Suprapubic skin (tissue), 4 donors: Measurements from ENCODE around the gene GCC1. TPM values are rescaled to one million over a fixed set of nuclear protein-coding genes. Genes with fewer than 3 reads are reported as not detected.

Source experiments
- DNase-seq, 2 donors: peaks; one replicate each; pipeline ENCODE4 v3.0.0-alpha.2; 2019; ENCODE audit warnings: low spot score in 2 of 2
- H3K27ac ChIP-seq: fragments of 200-600 bp; sonication (generic); one replicate; pipeline ENCODE4 v1.5.1; 2019
- H3K27me3 ChIP-seq: fragments of 200-600 bp; sonication (generic); one replicate; pipeline ENCODE4 v1.5.1; 2019
- H3K36me3 ChIP-seq: fragments of 200-600 bp; sonication (generic); one replicate; pipeline ENCODE4 v1.5.1; 2019
- H3K4me1 ChIP-seq: fragments of 200-600 bp; sonication (generic); one replicate; pipeline ENCODE4 v1.5.1; 2019
- H3K4me3 ChIP-seq: fragments of 200-600 bp; sonication (generic); one replicate; pipeline ENCODE4 v1.5.1; 2019; ENCODE audit warnings: mild to moderate bottlenecking
- H3K9me3 ChIP-seq: fragments of 200-600 bp; sonication (generic); one replicate; pipeline ENCODE4 v1.5.1; 2019
- CTCF ChIP-seq, 2 donors: fragments of 200-600 bp in 1 of 2; fragments of 450-650 bp in 1 of 2; sonication (generic) in 1 of 2; IDR thresholded peaks; one replicate each; pipeline ENCODE4 v1.5.1; 2016 to 2019; ENCODE audit warnings: antibody characterized with exemption in 2 of 2, mild to moderate bottlenecking in 1 of 2, moderate library complexity in 1 of 2
- EP300 ChIP-seq: sonication (generic); formaldehyde crosslinking; IDR thresholded peaks from one replicate; pipeline ENCODE4 v1.6.1; 2017; ENCODE audit warnings: antibody characterized with exemption
- POLR2A ChIP-seq, 2 donors: fragments of 450-650 bp; IDR thresholded peaks; one replicate each; pipeline ENCODE4 v1.6.1; 2017; ENCODE audit warnings: antibody characterized with exemption in 2 of 2, mild to moderate bottlenecking in 2 of 2, moderate library complexity in 2 of 2
- POLR2AphosphoS5 ChIP-seq, 3 donors: sonication (generic); formaldehyde crosslinking; IDR thresholded peaks; one replicate each; pipeline ENCODE4 v1.6.1; 2017; ENCODE audit warnings: antibody characterized with exemption in 3 of 3
- WGBS: methylation state at CpG from one replicate; pipeline ENCODE4 v1.1.5; 2018; 5-methylcytosine and 5-hydroxymethylcytosine counted together
- total RNA-seq, 4 donors: library from RNA; depleted of rRNA; stranded (reverse); fragments of >200 nt; gene quantifications; one replicate each; pipeline ENCODE4 v1.1.0, GENCODE V29; 2016

Gene GCC1
- total RNA-seq, 4 donors from 2014 or later = 17.8 to 27.7 (median 20.5) TPM

DNA sequence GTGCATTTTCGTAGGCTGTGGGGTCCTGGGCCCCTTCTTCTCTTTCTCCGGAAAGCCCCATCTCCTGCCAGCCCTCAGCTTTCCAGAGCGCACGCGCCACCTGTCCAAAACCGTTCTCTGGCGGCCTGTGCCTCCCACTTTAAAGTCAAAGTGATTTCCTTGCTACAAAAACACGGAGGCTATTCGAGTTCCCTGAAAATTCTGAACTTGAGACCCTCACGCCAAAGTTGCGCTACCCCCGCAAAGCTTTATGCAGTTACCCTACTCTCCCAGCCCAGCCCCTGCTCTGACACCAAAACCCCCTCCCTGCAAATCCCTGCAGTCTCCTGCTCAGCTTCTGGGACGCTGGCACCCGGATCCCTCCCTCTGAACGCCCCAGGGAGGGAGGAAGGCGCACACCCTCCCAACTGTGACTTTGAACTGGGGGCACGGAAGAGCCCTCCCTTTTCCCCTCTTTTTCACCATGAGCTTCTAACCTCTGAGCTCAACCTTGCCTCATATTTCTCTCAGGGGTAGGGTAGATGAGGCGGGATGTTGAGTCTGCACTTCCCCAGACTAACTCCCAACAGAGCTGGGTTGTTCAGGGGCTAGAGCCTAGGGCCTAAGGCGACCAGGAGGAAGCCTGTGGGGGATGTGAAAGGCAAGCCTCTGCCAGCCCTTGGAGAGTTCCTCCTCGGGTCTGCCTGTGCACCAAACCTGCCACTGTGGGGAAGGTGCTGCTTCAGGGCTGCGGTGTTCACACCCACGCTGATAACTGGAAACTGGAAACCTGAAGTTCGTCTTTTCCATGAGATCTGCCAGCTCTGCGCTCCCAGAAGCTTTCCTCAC lies 35.2 kb upstream of the GCC1 start:
- TF ChIP-seq POLR2A (IDR thresholded peaks at IDR 0.05) (no peak), EP300 (no peak), CTCF (IDR thresholded peaks at IDR 0.05) (no peak), POLR2AphosphoS5 (IDR thresholded peaks at IDR 0.05) (no peak)
- WGBS = 3% methylated on average over 23 of the region's 24 CpGs
- Histone ChIP-seq H3K4me3 (no peak overlapping the region), H3K4me1 (peaks cover 4% of the 10 kb centered on the region), H3K27me3 (peaks cover 53% of the 10 kb centered on the region), H3K27ac (no peak overlapping the region), H3K9me3 (no peaks in the 10 kb centered on the region), H3K36me3 (no peaks in the 10 kb centered on the region)
- DNase-seq = no peak

GRCh38 chr7:127619681-127620405 lies 34.4 kb upstream of the GCC1 start:
- Histone ChIP-seq H3K4me3 (no peak overlapping the region), H3K36me3 (no peaks in the 10 kb centered on the region), H3K4me1 (peaks cover 4% of the 10 kb centered on the region), H3K9me3 (no peaks in the 10 kb centered on the region), H3K27me3 (peaks cover 61% of the 10 kb centered on the region), H3K27ac (no peak overlapping the region)
- DNase-seq = no peak
- 10% methylated on average over 23 of the region's 27 CpGs for WGBS
- TF ChIP-seq POLR2AphosphoS5 (IDR thresholded peaks at IDR 0.05) (no peak), EP300 (no peak), POLR2A (IDR thresholded peaks at IDR 0.05) (no peak)

DNA sequence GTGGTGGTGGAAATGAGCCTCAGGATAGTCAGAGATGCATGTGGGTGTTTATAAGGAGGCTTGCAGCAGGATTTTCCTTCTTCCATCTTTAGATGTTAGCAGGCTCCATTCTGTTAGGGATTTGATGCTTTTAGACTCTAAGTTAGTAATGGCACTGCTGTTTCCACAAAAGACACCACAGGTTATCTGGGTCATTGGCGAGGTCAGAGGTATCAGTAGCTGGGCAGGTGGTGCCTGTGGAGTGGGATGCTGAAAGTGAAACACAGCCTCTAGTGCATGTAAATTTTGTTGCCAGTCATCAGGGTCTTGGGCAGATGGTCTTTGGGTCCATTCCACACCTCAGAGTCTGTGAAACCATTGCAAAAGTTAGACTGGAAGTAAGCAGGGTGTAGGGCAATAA lies 33.4 kb upstream of the GCC1 start:
- no peak overlapping the region for H3K4me3 ChIP-seq
- H3K27ac ChIP-seq = no peak overlapping the region
- H3K9me3 ChIP-seq = no peaks in the 10 kb centered on the region
- WGBS = 85% methylated on average over 1 of the region's 1 CpG
- H3K4me1 ChIP-seq = peaks cover 4% of the 10 kb centered on the region
- no peaks in the 10 kb centered on the region for H3K36me3 ChIP-seq
- TF ChIP-seq POLR2AphosphoS5 (IDR thresholded peaks at IDR 0.05) (no peak), POLR2A (IDR thresholded peaks at IDR 0.05) (no peak)
- H3K27me3 ChIP-seq = peaks cover 70% of the 10 kb centered on the region
- no peak for DNase-seq

- Histone ChIP-seq H3K4me3 (no peak within 1 kb of the TSS), H3K36me3 (no peaks in the 10 kb centered on the region), H3K4me1 (peaks cover 4% of the 10 kb centered on the region), H3K27me3 (peaks cover 75% of the 10 kb centered on the region), H3K27ac (no peak within 1 kb of the TSS), H3K9me3 (no peaks in the 10 kb centered on the region)
- 56% methylated on average over 2 of the region's 2 CpGs for WGBS
- no peak for TF ChIP-seq POLR2A (IDR thresholded peaks at IDR 0.05)
- no peak for TF ChIP-seq CTCF (IDR thresholded peaks at IDR 0.05)
- no peak for DNase-seq
These were observed 32.6 kb upstream of the GCC1 start, which contains the start of gene PAX4 for GRCh38 chr7:127618042-127618441. Gene PAX4, minus strand, starts transcription at chr7:127618142. Its CDS starts 2,214 bp downstream, at chr7:127615928.

GRCh38 chr7:127616724-127617123 lies 31.3 kb upstream of the GCC1 start:
- H3K4me1 ChIP-seq = peaks cover 4% of the 10 kb centered on the region
- 89% methylated on average over 5 of the region's 5 CpGs for WGBS
- DNase-seq = no peak
- H3K36me3 ChIP-seq = no peaks in the 10 kb centered on the region
- TF ChIP-seq POLR2AphosphoS5 (IDR thresholded peaks at IDR 0.05) = no peak
- no peak for TF ChIP-seq EP300
- TF ChIP-seq CTCF (IDR thresholded peaks at IDR 0.05) = no peak
- no peak for TF ChIP-seq POLR2A (IDR thresholded peaks at IDR 0.05)
- no peak overlapping the region for H3K27ac ChIP-seq
- H3K9me3 ChIP-seq = no peaks in the 10 kb centered on the region
- H3K27me3 ChIP-seq = peaks cover 75% of the 10 kb centered on the region
- H3K4me3 ChIP-seq = no peak overlapping the region

DNA sequence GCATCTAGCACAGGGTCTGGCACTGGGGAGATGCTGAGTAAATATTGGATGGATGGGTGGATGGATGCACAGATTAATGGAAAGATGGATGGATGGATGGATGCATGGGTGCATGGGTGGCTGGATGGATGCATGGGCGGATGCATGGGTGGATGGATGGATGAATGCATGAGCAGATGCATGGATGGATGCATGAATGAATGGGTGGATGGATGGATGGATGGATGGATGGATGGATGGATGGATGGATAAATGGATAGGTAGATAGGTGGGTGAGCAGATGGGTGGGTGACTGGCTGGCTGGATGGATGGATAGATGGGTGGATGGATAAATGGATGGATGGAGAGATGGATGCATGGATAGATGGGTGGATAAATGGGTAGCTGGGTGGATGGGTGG lies 26.9 kb upstream of the GCC1 start:
- H3K27ac ChIP-seq = no peak overlapping the region
- no peak for DNase-seq
- no peak overlapping the region for H3K4me3 ChIP-seq
- H3K36me3 ChIP-seq = no peaks in the 10 kb centered on the region
- 85% methylated on average over 1 of the region's 1 CpG for WGBS
- H3K27me3 ChIP-seq = peaks cover 36% of the 10 kb centered on the region
- H3K4me1 ChIP-seq = no peaks in the 10 kb centered on the region
- peaks cover 3% of the 10 kb centered on the region for H3K9me3 ChIP-seq
- TF ChIP-seq POLR2AphosphoS5 (IDR thresholded peaks at IDR 0.05) = no peak
